Hepatocyte (in vitro differentiated cells): Measurements from ENCODE around the gene TNFAIP8L2. TPM values are rescaled to one million over a fixed set of nuclear protein-coding genes. Genes with fewer than 3 reads are reported as not detected.

ENCODE experiments used
- DNase-seq: peaks from one replicate; pipeline ENCODE4 v3.0.0-alpha.2; 2016; ENCODE audit warnings: low spot score
- H2AFZ ChIP-seq: fragments of 200-600 bp; sonication (generic); 2 replicates; pipeline ENCODE4 v1.6.0; 2016; ENCODE audit warnings: antibody characterized with exemption, mild to moderate bottlenecking
- H3K27ac ChIP-seq: fragments of 200-600 bp; sonication (generic); 2 replicates; pipeline ENCODE4 v1.5.1; 2016; ENCODE audit warnings: mild to moderate bottlenecking
- H3K27me3 ChIP-seq: fragments of 200-600 bp; sonication (generic); 2 replicates; pipeline ENCODE4 v1.6.1; 2016
- H3K36me3 ChIP-seq: fragments of 200-600 bp; sonication (generic); replicated peaks from 2 replicates; pipeline ENCODE4 v1.5.1; 2016; ENCODE audit warnings: low read depth; ENCODE audit not compliant: insufficient read depth
- H3K4me1 ChIP-seq: fragments of 200-600 bp; sonication (generic); 2 replicates; pipeline ENCODE4 v1.5.1; 2016; ENCODE audit warnings: mild to moderate bottlenecking, moderate library complexity; ENCODE audit not compliant: insufficient read depth
- H3K4me2 ChIP-seq: fragments of 200-600 bp; sonication (generic); 2 replicates; pipeline ENCODE4 v1.6.0; 2016
- H3K4me3 ChIP-seq: fragments of 200-600 bp; sonication (generic); 2 replicates; pipeline ENCODE4 v1.5.1; 2016; ENCODE audit warnings: mild to moderate bottlenecking
- H3K79me2 ChIP-seq: fragments of 200-600 bp; sonication (generic); 2 replicates; pipeline ENCODE4 v1.6.0; 2017; ENCODE audit warnings: mild to moderate bottlenecking
- H3K9me2 ChIP-seq: fragments of 200-600 bp; sonication (generic); replicated peaks from 2 replicates; pipeline ENCODE4 v1.6.0; 2017; ENCODE audit warnings: mild to moderate bottlenecking; ENCODE audit not compliant: insufficient read depth
- H3K9me3 ChIP-seq: fragments of 200-600 bp; sonication (generic); 2 replicates; pipeline ENCODE4 v1.5.1; 2016; ENCODE audit warnings: low read depth, mild to moderate bottlenecking
- H4K20me1 ChIP-seq: fragments of 200-600 bp; sonication (generic); 2 replicates; pipeline ENCODE4 v1.6.0; 2016; ENCODE audit warnings: mild to moderate bottlenecking; ENCODE audit not compliant: insufficient read depth, poor library complexity, severe bottlenecking
- EZH2 ChIP-seq: fragments of 200-600 bp; sonication (generic); IDR thresholded peaks from 2 replicates; pipeline ENCODE4 v1.6.1; 2016; ENCODE audit warnings: antibody characterized with exemption, mild to moderate bottlenecking, borderline replicate concordance
- EZH2phosphoT487 ChIP-seq: fragments of 200-600 bp; sonication (generic); IDR thresholded peaks from one replicate; pipeline ENCODE4 v1.6.1; 2018; ENCODE audit warnings: antibody characterized with exemption, mild to moderate bottlenecking, low read depth, moderate library complexity; ENCODE audit not compliant: unreplicated experiment, severe bottlenecking
- WGBS: methylation state at CpG from one replicate; pipeline ENCODE4 v1.1.6; 2016; ENCODE audit warnings: low lambda C conversion rate; ENCODE audit errors: missing lambda C conversion rate; 5-methylcytosine and 5-hydroxymethylcytosine counted together
- polyA plus RNA-seq: library from polyadenylated mRNA; unstranded; fragments of >200 nt; fragmentation: Nextera tagmentation; extraction: Ambion mirVana; gene quantifications from 2 replicates; pipeline ENCODE4 v1.2.1, GENCODE V29; 2016
- total RNA-seq: library from RNA; depleted of rRNA; stranded (reverse); fragments of >200 nt; gene quantifications from 2 replicates; pipeline ENCODE4 v1.2.3, GENCODE V29; 2014
- TF ChIP-seq, protein P1 (sequence below): fragments of 200-600 bp; sonication (generic); IDR thresholded peaks from 2 replicates; pipeline ENCODE4 v1.5.1; 2016; ENCODE audit warnings: antibody characterized with exemption, mild to moderate bottlenecking; ENCODE audit not compliant: poor library complexity

TNFAIP8L2 gene
- total and polyA plus RNA-seq, 2 experiments from 2014 or later = 0.70 TPM; not detected in 1

DNA sequence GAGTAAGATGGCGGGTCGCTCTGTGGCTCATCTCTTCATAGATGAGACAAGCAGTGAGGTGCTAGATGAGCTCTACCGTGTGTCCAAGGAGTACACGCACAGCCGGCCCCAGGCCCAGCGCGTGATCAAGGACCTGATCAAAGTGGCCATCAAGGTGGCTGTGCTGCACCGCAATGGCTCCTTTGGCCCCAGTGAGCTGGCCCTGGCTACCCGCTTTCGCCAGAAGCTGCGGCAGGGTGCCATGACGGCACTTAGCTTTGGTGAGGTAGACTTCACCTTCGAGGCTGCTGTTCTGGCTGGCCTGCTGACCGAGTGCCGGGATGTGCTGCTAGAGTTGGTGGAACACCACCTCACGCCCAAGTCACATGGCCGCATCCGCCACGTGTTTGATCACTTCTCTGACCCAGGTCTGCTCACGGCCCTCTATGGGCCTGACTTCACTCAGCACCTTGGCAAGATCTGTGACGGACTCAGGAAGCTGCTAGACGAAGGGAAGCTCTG is 2.4 kb downstream of the TNFAIP8L2 start:
- H3K36me3 ChIP-seq = no peaks in the 10 kb centered on the region
- H3K9me3 ChIP-seq = no peaks in the 10 kb centered on the region
- DNase-seq = no peak
- TF ChIP-seq EZH2phosphoT487 (no peak), EZH2 (no peak)
- TF ChIP-seq, protein P1, sequence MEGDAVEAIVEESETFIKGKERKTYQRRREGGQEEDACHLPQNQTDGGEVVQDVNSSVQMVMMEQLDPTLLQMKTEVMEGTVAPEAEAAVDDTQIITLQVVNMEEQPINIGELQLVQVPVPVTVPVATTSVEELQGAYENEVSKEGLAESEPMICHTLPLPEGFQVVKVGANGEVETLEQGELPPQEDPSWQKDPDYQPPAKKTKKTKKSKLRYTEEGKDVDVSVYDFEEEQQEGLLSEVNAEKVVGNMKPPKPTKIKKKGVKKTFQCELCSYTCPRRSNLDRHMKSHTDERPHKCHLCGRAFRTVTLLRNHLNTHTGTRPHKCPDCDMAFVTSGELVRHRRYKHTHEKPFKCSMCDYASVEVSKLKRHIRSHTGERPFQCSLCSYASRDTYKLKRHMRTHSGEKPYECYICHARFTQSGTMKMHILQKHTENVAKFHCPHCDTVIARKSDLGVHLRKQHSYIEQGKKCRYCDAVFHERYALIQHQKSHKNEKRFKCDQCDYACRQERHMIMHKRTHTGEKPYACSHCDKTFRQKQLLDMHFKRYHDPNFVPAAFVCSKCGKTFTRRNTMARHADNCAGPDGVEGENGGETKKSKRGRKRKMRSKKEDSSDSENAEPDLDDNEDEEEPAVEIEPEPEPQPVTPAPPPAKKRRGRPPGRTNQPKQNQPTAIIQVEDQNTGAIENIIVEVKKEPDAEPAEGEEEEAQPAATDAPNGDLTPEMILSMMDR = no peak
- peaks cover 13% of the 10 kb centered on the region for H3K79me2 ChIP-seq
- no peak overlapping the region for H3K4me2 ChIP-seq
- no peaks in the 10 kb centered on the region for H3K4me1 ChIP-seq
- no peak overlapping the region for H2AFZ ChIP-seq
- H3K27me3 ChIP-seq = no peaks in the 10 kb centered on the region
- no peak overlapping the region for H3K27ac ChIP-seq
- 96% methylated on average over 22 of the region's 22 CpGs for WGBS
- H3K9me2 ChIP-seq = no peaks in the 10 kb centered on the region
- H4K20me1 ChIP-seq = no peaks in the 10 kb centered on the region
- H3K4me3 ChIP-seq = no peak overlapping the region

DNA sequence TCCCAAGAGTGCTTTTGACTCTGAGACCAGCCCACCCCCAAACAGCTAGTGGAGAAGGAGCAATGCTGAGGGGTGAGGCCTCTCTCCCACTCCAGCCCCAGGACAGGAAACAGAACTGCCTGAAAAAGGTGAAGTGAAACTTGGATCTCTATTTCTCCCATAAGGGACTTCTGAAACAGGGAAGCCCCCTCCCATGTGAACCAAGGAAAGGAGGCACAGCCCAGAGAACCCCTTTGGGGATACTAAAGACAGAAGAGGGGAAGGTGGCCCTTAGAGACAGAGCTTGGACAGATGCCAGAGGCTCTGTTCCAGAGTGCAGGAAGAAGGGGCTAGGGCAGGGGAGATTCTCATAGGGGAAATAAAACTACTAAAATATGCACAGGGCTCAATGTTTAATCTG is 2.9 kb downstream of the TNFAIP8L2 start:
- no peaks in the 10 kb centered on the region for H4K20me1 ChIP-seq
- no peaks in the 10 kb centered on the region for H3K36me3 ChIP-seq
- H2AFZ ChIP-seq = no peak overlapping the region
- no peak overlapping the region for H3K4me3 ChIP-seq
- no peaks in the 10 kb centered on the region for H3K27me3 ChIP-seq
- no peak overlapping the region for H3K27ac ChIP-seq
- DNase-seq = no peak
- H3K9me2 ChIP-seq = no peaks in the 10 kb centered on the region
- H3K9me3 ChIP-seq = no peaks in the 10 kb centered on the region
- no peak overlapping the region for H3K4me2 ChIP-seq
- TF ChIP-seq EZH2 (no peak), EZH2phosphoT487 (no peak)
- TF ChIP-seq, protein P1 = no peak
- H3K4me1 ChIP-seq = peaks cover 6% of the 10 kb centered on the region
- peaks cover 19% of the 10 kb centered on the region for H3K79me2 ChIP-seq

DNA sequence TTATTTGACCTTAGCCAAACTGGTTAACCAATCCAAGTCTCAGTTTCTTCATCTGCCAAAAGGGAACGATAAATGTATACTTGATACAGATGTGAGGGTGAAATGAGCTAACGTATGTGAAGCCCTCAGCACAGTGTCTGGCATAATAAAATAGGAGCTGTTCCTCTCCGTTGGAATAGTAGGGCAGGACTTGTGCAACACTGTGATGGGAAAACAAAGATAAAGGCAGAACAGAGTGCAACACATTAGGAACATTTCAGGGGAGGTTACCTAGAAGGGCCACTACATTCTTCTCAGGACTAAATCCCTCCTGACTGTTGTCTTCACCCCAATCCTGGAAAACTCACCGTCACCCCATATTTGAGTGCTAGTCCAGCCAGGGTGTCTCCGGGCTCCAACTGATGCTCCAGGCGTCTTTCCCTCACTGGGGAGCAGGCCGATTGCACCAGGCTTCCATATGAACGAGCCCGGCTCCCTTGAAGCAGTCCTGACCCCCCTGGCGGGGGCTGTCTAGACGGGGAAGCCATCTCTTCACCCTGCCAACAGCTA is 8.4 kb downstream of the TNFAIP8L2 start:
- Histone ChIP-seq H3K4me3 (peak overlapping the region; percentile 64), H3K4me2 (peak overlapping the region; percentile 80), H3K9me3 (no peaks in the 10 kb centered on the region), H3K36me3 (no peaks in the 10 kb centered on the region), H4K20me1 (no peaks in the 10 kb centered on the region), H3K27ac (peak overlapping the region; percentile 88), H3K27me3 (no peaks in the 10 kb centered on the region), H3K9me2 (no peaks in the 10 kb centered on the region), H3K4me1 (peaks cover 15% of the 10 kb centered on the region), H3K79me2 (peaks cover 37% of the 10 kb centered on the region), H2AFZ (peak overlapping the region; percentile 86)
- DNase-seq = no peak
- TF ChIP-seq EZH2 (no peak), EZH2phosphoT487 (no peak)
- TF ChIP-seq, protein P1 = no peak
- 21% methylated on average over 11 of the region's 11 CpGs for WGBS

DNA sequence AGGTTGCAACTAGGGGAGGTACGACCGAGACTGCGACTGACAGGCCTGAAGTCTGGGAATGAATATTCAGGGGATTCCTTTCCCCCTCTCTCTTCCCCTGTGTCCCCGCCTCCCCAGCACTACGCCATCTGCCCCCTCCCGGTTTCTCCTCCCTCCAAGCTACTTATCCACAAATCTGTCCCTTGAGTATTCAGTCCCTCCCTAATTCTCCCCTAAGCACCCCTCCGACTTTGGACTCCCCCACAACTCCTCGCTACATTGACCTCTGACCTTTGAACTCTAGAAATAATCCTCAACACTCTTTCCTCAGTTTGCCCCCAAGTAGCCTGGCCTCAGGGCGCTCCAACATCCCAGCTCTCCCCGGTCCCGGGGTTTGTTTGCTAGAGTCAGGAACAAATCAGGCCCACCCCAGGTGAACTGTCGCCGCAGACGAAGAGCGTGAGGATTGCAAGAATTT is 8.9 kb downstream of the TNFAIP8L2 start:
- Histone ChIP-seq H3K27ac (peak overlapping the region; percentile 88), H3K9me2 (no peaks in the 10 kb centered on the region), H3K27me3 (no peaks in the 10 kb centered on the region), H3K4me3 (peak overlapping the region; percentile 64), H3K4me1 (peaks cover 15% of the 10 kb centered on the region), H3K4me2 (peak overlapping the region; percentile 80), H3K36me3 (no peaks in the 10 kb centered on the region), H2AFZ (peak overlapping the region; percentile 86), H4K20me1 (no peaks in the 10 kb centered on the region), H3K79me2 (peaks cover 37% of the 10 kb centered on the region), H3K9me3 (no peaks in the 10 kb centered on the region)
- peak; percentile 62 for DNase-seq
- 3% methylated on average over 15 of the region's 15 CpGs for WGBS
- TF ChIP-seq EZH2 (no peak), EZH2phosphoT487 (no peak)
- TF ChIP-seq, protein P1 = no peak
